Activated CD8-positive, alpha-beta memory T cell treated with anti-CD3 and anti-CD28 coated beads for 1 hour (primary cell): ENCODE data around the gene AGO3.

Experiments used
- DNase-seq, 2 donors: peaks; one replicate each; pipeline ENCODE4 v3.0.0-alpha.2; 2020; ENCODE audit warnings: low read depth in 1 of 2; ENCODE audit errors: extremely low read depth in 1 of 2

The AGO3 gene

DNA sequence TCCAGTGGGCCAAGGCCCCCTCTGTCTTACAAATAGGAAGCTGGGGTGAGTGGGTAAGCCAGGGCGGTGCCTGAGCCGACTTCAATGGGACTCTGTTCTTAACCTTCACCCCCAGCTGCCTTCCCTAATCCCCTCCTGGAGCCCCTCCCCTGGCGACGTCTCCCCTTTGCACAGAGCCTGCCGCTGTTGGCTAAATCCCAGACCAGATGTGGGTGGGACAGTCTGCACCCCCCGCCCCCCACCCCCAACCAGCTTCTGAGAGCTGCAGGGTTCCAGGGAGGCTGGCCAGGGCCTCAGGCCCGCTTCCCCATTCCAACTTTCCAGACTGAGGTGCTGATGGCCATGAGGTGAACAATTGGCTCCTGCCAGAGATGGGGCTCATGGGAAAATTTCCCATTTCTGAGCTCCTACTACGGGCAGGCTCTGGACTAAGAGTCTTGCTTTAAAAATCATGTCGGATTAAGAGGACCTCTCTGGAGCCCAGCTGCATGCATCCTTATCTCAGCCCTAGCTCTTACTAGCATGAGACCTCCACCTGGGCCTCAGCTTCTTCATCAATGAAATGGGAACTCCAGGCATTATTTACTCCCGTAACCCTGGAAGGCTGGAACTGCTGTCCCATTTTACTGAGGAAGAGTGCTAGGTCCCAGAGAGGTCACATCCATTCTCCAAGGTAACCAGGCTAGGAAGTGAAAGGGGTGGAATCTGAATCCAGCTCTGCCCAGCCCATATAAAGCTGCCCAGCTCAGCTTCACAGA lies 187.7 kb downstream of the AGO3 start:
- DNase-seq = no peak

DNA sequence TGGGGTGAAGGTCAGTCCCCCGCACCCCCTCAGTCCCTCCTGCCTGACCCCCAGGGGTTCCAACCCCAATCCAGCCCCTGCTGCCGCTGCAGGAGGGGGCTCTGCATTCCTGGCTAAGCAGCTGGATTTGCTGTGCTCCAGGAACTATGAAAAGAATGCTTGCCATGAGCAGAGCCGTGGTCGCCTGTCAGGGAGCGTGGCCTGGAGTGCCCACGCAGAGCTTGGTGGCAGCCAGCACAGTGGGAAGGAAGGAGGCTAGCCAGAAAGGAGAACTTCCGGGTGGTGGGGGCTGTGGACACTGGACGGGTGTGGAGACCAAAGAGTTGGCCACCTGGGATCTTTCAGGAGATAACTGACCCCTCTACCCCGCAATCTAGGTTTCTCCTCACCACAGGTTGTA lies 188.6 kb downstream of the AGO3 start:
- no peak for DNase-seq
